ENCODE measurements around the gene HSF2BP.

- no peak for TF ChIP-seq CTCF (IDR thresholded peaks at IDR 0.05)
- TF ChIP-seq POLR2A (IDR thresholded peaks at IDR 0.05; ENCODE audit: low read depth), result no peak
Observed at GRCh38 chr21:43679951-43680350, 20.7 kb upstream of the HSF2BP start.
